Renal cortical epithelial cell (primary cell): Measurements from ENCODE around the gene ADAP1. TPM values are rescaled to one million over a fixed set of nuclear protein-coding genes. Genes with fewer than 3 reads are reported as not detected.
"Not testable (repeated sequence)": the region's sequence is repeated elsewhere in the genome, so short reads cannot be mapped to it uniquely, and the experiment has no call there.

Experiments used
- DNase-seq: peaks from one replicate; pipeline ENCODE4 v3.0.0-alpha.2; 2011; ENCODE audit warnings: low read depth
- total RNA-seq: library from RNA; depleted of rRNA; stranded (reverse); fragments of >200 nt; gene quantifications from 2 replicates; pipeline ENCODE4 v1.2.3, GENCODE V29; 2014

Gene ADAP1
- total RNA-seq, 1 donor from 2014 or later = 4.8 TPM

DNA sequence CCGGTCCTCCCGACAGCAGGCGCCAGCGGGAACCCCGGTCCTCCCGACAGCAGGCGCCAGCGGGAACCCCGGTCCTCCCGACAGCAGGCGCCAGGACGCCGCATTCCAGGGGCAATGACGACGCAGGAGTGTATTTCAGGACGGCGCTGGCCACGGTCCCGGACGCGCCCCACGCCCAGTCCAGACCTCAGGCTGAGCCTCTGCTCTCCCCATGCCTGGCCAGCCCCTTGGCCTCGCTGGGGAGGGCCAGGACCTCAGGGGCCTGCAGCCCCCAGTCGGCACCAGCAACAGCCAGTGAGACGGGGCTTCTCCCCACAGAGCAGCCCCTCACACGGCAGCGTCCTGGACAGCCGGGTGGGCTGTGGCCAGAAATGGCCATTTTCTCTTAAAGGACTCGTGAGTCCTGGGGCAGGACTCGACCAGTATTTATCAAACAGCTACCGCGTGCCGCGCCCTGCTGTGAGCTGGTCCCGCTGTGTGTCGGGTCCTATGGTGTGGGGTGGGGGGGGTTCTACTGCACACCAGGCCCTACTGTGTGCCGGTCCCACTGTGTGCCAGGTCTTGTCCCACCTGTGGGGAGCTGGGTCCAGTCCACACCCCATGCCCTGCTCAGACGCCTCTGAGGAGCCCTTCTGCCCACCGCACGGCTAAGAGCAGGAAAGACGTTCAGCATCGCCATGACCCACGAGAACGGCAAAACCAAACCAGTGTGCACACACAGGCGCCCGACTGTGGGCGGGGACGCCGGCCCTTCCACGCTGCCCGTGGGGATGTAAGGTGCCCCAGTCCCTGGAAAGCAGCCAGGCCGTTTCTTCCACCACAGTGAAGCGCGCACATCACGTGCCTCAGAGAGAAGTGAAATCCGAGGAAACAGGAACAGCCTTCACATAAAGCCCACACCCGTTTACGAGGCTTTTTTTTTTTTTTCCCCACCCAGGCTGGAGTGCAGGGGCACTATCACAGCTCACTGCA is 44.8 kb downstream of the ADAP1 start:
- DNase-seq = no peak

DNA sequence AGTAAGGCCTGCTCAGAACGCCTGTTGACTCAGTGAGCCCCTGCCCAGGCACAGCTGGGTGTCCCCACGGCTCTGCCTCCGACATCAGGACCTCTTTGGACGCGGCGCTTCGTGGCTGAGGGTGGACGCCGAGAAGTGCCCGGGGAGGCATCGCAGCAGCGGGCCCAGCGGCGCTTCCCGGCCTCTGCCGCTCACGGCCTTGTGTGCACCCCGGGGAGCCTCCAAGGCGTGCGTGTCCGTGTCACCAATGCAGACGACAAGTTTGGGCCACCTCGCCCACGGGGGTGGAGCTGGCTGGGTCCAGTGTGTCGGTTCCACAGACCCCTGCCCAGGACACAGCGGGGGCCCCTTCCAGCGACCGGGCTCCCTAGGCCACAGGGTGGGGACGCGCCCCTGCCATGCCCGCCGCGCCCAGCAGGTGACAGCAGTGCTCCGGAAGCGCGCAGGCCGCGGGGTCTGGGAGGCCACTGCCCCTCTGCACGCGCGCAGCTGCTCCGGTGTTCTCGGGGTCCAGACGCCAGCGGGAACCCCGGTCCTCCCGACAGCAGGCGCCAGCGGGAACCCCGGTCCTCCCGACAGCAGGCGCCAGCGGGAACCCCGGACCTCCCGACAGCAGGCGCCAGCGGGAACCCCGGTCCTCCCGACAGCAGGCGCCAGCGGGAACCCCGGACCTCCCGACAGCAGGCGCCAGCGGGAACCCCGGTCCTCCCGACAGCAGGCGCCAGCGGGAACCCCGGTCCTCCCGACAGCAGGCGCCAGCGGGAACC is 45.7 kb downstream of the ADAP1 start:
- DNase-seq = not testable (repeated sequence)

DNA sequence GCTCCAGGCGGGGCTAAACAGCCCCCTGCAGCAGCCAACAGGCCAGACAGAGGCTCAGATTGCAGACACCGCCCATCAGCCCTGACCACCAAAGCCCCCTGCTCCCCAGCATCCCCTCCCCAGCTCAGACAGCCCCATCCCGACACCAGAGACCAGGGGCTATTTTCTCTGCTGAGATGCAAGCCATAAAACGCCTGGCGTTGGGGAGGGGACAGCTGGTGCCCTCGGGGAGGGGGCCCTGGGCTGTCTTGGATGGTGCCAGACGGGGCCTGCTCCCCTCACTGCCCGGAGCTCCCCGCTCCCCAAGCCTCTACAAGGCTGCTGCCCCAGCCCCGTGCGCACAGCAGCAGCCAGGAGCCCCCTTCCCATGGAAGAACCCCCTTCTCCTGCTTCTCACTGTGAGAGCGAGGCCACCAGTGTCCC is 46.3 kb downstream of the ADAP1 start:
- no peak for DNase-seq

DNA sequence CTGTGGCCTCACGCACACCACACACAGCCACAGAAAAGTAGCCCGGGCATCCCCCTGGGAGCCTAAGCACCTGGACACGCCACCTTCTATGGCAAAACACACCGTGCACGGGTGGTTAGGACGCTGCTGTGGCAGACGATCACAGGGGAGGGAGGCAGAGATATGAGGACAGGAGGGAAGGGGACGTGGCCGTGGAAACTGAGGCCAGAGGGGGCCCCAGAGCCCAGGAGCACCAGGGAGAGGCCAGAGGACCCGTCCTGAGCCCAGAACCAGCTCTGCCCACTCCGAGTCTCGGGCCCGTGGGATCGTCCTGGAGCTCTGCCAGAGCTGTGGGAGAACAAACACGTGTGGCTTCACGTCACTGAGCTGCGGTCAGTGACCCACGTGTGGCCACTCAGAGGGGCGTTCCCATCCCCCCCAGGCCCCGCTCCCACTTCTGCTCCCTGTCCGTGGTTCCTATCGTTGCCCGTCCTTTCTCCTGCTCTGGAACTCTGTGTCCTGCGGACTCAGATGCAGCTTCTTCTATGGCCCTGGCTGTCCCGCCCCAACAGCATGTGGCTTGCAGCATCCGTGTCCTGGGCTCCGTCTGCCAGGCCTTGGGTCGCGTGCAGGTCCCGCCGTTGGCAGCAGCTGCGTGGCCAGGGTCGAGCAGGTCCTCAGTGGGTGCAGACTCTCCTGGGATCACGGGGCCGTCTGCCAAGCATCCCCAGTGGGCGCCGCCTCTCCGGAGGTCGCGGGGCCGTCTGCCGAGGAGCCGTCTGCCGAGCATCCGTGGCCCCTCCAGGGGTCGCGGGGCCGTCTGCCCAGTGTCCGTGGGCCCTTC is 47.1 kb downstream of the ADAP1 start:
- DNase-seq = no peak

DNA sequence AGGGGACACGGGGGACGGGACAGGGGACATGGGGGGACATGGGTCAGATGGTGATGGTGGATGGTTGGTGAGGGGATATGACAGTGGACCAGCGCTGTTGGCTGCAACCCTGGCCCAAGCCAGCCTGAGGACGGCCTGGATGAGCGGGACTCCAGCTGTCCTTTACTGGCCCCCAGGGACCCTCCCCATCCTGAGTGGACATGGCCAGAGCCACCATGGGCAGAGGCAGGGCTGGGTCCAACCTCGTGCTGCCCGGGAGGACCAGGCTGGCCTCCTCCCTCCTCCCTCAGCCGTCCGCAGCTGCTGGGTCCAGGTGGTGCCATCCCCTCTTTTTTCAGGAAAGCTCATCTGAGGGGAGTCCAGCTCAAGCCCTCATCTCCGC is 47.7 kb downstream of the ADAP1 start:
- no peak for DNase-seq

DNA sequence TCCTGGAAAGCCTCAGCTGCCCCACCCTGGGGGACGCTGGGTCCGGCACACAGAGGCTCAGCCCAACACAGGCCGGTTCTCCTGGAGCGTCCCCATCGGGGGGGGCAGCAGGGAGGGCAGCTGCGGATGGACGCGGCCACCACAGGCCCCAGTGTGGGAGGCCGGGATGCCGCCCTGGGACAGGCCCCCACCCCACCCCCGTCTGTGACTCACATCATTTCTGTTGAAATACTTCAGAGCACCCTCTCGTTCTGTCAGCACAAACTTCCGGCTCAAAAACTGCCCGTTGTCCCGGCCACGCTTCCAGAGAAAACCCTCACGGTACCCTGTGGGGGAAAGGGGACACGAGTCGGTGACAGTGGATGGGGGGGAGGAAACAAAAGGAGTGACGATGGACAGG is 49.6 kb downstream of the ADAP1 start:
- no peak for DNase-seq

DNA sequence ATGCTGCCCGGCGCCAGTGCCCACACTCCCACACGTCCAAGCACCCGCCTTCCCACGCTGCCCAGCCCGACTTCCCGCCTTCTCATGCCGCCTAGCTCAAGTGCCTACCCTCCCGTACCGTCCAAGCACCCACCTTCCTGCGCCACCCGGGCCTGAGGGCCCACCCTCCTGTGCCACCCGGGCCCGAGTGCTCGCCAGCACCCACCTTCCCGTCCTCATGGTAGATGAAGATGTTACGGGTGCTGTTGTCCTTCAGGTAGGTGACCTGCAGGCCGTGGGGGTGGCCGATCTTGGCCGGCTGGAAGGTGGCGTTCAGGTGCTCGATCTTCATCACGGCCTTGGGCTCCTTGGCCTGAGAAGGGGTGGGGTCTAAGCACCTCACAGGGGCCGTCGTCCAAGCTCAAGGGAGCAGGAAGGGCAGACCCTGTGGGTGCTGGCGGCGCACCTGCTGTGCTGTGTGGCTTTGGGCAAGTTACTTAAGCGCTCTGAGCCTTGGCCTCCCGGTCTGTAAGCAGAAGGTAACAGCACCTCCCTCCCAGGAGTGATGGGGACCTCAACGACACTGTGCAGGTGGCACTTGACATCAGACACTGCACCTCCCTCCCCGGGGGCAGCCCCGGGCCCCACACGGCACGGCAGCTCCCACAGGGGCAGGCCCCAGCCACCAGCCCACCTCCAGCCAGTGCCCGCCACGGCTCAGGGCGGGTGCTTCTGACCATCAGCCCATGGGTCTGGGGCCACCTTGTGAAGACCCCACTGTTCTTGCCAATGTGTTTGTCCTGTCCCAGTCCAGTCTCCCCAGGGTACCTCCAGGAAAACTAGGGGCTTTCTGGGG is 50.3 kb downstream of the ADAP1 start:
- no peak for DNase-seq

DNA sequence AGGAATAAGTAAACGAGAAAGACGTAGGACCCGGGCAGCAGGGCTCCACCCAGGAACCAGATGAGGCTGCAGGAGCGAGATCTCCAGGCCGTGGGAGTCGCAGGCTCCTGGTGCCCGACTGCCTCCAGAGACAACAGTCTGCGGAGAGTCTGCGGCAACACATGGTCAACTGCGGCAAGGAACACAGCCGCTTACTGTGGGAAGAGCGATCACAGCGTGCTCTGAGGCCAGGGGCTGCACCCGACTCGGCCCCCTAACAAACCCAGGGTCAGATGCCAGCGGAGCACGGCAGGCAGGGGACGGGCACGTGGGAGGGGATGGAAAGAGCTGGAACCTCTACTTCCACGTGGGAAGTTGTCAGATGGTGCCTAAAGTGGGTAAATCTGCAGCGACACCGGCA is 51.5 kb downstream of the ADAP1 start:
- no peak for DNase-seq

DNA sequence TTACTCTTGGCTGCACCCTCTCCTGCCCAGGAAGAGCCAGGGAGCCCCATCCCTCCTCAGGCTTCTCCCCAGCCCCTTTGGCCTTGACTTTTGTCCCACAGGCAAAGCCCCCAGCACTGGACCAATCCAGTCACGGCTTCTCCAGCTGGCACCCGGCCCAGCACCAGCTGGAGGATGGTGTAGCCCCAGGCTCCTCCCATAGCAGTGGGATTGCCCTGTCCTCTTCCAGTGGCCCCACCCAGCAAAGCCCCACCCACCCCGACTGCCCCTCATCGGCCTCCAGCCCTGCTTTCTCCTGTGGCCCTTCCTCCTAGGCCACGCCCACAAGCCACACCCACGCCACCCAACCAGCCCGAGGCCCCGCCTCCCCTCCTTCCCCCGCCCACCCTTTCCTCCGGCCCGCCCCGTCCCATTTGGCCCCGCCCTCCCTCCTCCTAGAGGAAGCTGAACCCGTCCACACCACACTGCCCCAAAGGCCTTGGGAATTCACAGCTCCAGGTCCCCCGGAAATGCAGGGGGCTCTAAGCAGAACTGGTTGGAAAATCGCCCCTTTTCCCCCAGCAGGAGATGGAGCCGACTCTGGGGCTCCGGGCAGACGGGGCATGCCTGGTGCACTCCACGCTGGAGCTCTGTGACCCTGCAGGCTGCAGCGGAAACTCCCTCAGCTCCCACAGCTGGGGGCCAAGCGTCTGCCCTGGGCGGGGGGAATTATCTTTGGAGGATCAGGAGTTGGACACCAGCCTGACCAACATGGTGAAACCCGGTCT is 52.9 kb downstream of the ADAP1 start:
- peak; percentile 74 for DNase-seq

DNA sequence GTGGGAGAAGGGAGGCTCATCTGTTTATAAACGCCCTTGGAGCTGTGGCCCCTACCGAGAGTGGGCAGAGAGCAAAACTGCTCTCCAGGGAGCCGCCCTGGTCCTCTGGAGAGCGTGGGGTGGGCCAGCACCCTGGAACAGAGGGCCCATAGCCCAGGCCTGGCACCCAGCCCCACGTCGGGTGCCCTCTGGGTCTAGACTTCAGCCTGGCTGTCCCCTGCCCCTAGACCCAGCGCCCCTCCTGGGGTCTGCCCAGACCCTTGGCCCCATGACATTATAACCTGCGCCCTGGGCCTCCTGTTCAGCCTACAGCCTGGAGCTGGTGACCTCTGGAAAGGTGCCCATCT is 53.5 kb downstream of the ADAP1 start:
- no peak for DNase-seq

DNA sequence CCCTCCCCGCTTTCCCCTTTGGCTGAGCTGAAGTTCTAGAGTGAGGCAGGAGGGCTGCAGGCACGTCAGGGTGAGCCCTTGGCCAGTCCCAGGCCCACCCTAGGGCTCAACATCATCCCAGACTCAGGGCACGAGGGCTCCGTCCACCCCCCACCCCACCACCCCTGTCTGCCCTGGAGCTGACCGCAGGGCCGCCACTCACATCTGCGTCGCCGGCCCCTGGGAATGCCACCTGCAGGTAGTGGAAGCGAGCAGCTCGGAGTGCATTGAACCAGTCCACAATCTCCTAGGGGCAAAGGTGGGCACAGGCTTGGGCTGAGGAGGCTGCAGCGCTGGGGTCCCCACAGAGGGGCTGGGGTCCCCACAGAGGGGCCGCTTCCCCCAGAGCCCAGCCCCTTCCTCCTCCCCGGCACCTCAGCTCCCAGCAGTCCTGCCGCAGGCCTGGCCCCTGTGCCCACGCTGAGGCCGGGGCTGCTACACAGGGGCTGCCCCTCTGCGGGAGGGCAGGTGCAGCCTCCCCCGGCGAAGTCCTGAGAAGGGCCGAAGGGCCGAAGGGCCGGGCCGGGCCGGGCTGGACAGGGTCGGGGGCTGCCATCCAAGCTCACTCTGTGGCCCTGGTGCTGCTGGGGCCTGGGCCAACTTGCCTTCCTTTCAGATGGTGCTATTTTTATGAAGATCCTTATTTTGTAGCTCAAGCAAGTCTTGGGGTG is 54.0 kb downstream of the ADAP1 start:
- DNase-seq = no peak

DNA sequence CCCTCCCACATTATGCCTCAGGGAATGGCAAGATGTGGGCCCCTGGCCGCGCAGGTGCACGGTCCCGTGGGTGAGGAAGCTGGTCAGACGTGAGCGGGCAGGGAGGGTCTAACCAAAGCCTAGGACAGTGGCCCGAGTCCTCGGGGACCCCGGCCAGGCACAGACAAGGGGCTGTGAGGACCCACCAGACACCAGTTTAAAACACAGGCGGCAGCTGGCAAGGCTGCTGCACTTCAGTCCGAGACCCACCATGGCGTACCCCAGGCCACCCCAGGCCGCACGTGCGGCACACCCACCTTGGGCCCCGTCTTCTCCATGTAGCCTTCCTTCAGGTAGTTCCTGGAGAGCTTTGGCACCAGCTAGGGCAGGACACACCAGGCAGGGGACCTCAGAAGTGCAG is 54.7 kb downstream of the ADAP1 start:
- DNase-seq = no peak

DNA sequence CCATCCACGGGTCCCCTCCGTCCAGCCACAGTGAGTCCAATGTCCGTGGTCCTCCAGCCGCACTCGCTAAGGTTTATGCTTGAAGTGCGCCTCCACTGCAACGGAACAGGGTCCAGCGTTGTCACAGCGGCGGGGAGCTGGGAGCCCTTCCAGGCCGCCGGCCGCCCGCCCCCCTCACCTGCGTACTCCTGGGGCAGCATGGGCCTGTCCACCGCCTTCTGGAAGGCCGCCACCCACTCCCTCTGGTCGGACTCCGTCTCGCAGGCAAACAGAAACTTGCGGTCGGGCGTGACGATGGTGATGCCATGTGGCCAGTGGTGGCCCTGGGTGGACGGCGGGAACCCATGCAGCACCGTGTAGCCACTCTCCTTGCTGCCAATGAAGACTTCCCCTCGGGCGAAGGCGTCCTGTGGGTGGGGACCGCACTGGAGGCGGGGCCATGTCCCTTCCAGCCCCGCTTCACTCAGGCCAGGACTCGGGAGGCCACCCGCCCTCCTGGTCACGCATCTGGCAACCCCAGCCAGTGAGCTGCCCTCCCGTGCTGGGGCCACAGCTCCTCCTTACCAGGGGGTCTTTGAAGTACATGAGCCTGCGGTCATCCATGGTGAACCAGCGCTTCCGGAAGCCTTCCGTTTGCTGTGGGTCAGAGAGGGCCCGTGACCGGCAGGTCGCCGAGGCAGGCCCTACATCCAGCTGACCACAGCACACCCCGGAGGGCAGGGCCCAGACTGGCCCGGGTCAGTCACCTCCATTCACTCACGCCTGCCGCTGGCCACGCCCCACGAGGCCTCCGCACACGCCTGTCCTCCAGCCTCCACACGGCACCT is 55.4 kb downstream of the ADAP1 start:
- no peak for DNase-seq

DNA sequence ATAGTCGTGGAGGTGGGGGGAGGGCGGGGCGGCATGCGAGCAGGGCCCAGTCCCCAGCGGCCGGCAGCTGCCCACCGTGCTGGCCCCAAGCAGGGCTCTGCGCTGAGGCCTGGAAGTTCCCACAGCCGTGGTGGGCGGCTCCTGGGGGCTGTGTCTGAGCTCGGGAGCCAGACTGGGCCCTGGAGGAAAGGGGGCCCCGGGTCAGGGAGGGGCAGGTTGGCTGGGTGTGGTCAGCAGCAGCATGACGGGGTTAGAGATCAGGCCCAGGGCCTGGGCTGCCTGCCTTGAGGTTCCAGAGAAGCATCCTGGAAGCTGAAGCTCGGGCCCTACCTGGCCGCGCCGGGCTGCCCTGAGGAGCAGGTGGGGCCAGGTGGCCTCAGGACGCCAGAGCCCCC is 56.0 kb downstream of the ADAP1 start:
- DNase-seq = no peak

DNA sequence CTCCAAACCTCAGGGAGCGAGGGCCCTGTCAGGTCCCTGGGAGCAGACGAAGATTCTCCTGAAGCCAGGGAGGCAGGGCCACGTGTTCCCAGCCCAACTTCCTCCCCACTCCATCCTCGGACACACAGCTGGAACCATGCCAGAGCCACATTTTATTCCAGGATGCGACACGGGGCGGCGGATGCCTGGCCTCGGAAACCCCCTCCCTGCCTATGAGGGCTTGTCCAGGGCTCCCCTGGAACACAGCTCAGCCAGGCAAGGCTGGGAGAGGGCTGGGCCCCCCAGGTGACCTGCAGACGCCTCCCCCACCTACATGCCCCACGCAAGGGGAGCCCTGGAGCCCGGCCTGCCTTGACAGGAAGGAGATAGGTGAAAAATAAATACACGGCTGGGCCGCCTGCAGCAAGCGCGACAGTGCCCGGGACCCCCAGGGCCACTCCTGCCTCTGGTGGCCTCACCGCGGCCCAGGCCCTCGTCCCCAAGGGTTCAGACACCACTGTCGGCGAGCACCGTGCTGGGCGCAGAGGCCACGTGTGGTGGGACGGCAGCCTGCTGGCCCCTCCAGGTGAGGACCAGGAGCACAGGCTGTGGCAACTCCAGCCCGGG is 56.6 kb downstream of the ADAP1 start:
- no peak for DNase-seq

DNA sequence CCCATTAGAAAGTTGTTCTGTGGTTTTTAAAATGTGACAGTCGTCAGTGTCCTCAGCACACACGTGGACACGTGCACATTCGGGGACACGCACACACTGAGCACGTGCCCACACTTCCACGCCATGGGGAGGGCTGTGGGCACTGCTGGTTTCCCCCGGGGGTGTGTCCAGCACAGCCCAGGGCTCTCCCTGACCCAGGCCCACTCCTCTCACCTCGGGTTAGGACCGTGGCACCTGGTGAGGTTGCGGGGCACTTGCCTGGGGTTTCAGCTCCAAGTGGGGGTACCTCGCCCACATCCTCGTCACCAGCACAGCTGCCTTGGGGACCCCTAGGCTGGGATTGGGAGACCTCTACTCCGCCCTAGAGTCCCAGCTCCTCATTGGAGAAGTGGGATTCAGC is 57.4 kb downstream of the ADAP1 start:
- no peak for DNase-seq

DNA sequence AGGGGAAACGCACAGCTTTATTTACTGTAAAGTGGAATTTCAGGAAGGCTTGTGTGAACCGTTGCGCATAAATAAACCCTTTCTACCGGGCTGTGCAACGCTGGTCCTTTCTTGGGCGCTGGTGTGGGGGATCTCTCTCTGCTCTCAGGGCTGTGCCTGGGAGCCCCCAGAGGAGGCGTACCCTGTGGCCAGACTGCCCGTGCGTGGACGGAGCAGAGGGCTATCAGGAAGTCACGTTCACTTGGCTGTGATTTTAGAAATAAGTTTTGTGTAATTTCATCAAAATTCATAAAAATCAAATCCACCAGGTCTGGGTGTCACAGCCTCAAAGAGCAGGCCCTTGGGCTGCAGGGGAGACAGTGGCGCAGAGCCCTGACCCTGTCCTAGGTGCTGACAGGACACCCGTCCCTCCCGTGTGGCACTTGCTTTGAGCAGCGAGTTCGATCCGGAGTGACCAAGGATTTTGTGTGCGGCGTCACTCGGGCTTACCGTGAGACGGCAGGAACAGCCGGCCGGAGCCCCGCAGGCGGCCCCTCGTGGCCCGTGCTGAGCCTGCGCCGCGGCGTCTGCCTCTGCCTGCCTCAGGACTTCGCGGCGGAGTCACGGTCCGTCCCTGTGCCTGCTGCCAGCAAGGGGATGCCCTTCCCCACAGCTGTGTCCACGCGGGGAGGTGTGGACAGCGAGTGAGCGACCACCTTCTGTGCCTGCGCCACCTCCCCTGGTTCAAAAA is 58.0 kb downstream of the ADAP1 start:
- no peak for DNase-seq
